GM23338 (cell line): ENCODE data around the gene LRBA.

Experiments used
- CREB1 ChIP-seq: fragments of 250-450 bp; sonication (Bioruptor Pico); IDR thresholded peaks from 2 replicates; pipeline ENCODE4 v1.5.0; 2020; ENCODE audit warnings: low read depth, mild to moderate bottlenecking, moderate library complexity
- CTCF ChIP-seq, 2 experiments: fragments of 200-600 bp in 1 of 2; sonication (generic) in 1 of 2; conservative IDR thresholded peaks; 2 replicates each; pipeline versions ENCODE4 v1.5.1 to v1.6.1; 2016 to 2017; ENCODE audit warnings: antibody characterized with exemption in 2 of 2, low read depth in 2 of 2, mild to moderate bottlenecking in 2 of 2, moderate library complexity in 1 of 2
- EZH2 ChIP-seq: fragments of 200-600 bp; sonication (generic); IDR thresholded peaks from one replicate; pipeline ENCODE4 v1.8.0; 2017; ENCODE audit warnings: antibody characterized with exemption, mild to moderate bottlenecking, low read depth; ENCODE audit not compliant: unreplicated experiment
- EZH2phosphoT487 ChIP-seq: fragments of 200-600 bp; sonication (generic); IDR thresholded peaks from one replicate; pipeline ENCODE4 v1.8.1; 2018; ENCODE audit warnings: antibody characterized with exemption; ENCODE audit not compliant: unreplicated experiment
- JUNB ChIP-seq: IDR thresholded peaks from one replicate; pipeline ENCODE4 v1.6.1; 2016; ENCODE audit warnings: antibody characterized with exemption; ENCODE audit not compliant: unreplicated experiment
- NANOG ChIP-seq: IDR thresholded peaks from 2 replicates; pipeline ENCODE4 v1.6.1; 2016; ENCODE audit warnings: antibody characterized with exemption, borderline replicate concordance
- POLR2AphosphoS5 ChIP-seq: IDR thresholded peaks from 2 replicates; pipeline ENCODE4 v1.6.1; 2016; ENCODE audit warnings: antibody characterized with exemption, low read depth
- STAT1 ChIP-seq: IDR thresholded peaks from one replicate; pipeline ENCODE4 v1.6.1; 2016; ENCODE audit warnings: antibody characterized with exemption; ENCODE audit not compliant: unreplicated experiment
- ZNF114 ChIP-seq: fragments of 250-450 bp; sonication (Bioruptor Pico); IDR thresholded peaks from 2 replicates; pipeline ENCODE4 v1.5.0; 2020; ENCODE audit warnings: mild to moderate bottlenecking, moderate library complexity
- ZNF331 ChIP-seq: fragments of 250-450 bp; sonication (Bioruptor Pico); IDR thresholded peaks from 2 replicates; pipeline ENCODE4 v1.5.0; 2020; ENCODE audit warnings: low read depth, mild to moderate bottlenecking, moderate library complexity
- ZNF462 ChIP-seq: fragments of 250-450 bp; sonication (Bioruptor Pico); IDR thresholded peaks from 2 replicates; pipeline ENCODE4 v1.5.0; 2020; ENCODE audit warnings: mild to moderate bottlenecking, moderate library complexity
- TF ChIP-seq, protein P1 (sequence below): IDR thresholded peaks from 2 replicates; pipeline ENCODE4 v1.6.1; 2016; ENCODE audit warnings: antibody characterized with exemption
- TF ChIP-seq, protein P2 (sequence below): IDR thresholded peaks from one replicate; pipeline ENCODE4 v1.6.1; 2018; ENCODE audit warnings: antibody characterized with exemption; ENCODE audit not compliant: unreplicated experiment

GRCh38 chr4:150318971-150319370 lies 696.1 kb downstream of the LRBA start:
- TF ChIP-seq CTCF (conservative IDR thresholded peaks at IDR 0.05; ENCODE audit: low read depth in 2 of 2) (no peak), CREB1 (CRISPR knock-in tag) (no peak), POLR2AphosphoS5 (no peak), EZH2 (no peak), ZNF462 (CRISPR knock-in tag) (no peak), EZH2phosphoT487 (no peak), ZNF331 (no peak), NANOG (no peak), JUNB (no peak), ZNF114 (CRISPR knock-in tag) (no peak), STAT1 (no peak)
- TF ChIP-seq, protein P1, sequence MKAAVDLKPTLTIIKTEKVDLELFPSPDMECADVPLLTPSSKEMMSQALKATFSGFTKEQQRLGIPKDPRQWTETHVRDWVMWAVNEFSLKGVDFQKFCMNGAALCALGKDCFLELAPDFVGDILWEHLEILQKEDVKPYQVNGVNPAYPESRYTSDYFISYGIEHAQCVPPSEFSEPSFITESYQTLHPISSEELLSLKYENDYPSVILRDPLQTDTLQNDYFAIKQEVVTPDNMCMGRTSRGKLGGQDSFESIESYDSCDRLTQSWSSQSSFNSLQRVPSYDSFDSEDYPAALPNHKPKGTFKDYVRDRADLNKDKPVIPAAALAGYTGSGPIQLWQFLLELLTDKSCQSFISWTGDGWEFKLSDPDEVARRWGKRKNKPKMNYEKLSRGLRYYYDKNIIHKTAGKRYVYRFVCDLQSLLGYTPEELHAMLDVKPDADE: no peak
- TF ChIP-seq, protein P2, sequence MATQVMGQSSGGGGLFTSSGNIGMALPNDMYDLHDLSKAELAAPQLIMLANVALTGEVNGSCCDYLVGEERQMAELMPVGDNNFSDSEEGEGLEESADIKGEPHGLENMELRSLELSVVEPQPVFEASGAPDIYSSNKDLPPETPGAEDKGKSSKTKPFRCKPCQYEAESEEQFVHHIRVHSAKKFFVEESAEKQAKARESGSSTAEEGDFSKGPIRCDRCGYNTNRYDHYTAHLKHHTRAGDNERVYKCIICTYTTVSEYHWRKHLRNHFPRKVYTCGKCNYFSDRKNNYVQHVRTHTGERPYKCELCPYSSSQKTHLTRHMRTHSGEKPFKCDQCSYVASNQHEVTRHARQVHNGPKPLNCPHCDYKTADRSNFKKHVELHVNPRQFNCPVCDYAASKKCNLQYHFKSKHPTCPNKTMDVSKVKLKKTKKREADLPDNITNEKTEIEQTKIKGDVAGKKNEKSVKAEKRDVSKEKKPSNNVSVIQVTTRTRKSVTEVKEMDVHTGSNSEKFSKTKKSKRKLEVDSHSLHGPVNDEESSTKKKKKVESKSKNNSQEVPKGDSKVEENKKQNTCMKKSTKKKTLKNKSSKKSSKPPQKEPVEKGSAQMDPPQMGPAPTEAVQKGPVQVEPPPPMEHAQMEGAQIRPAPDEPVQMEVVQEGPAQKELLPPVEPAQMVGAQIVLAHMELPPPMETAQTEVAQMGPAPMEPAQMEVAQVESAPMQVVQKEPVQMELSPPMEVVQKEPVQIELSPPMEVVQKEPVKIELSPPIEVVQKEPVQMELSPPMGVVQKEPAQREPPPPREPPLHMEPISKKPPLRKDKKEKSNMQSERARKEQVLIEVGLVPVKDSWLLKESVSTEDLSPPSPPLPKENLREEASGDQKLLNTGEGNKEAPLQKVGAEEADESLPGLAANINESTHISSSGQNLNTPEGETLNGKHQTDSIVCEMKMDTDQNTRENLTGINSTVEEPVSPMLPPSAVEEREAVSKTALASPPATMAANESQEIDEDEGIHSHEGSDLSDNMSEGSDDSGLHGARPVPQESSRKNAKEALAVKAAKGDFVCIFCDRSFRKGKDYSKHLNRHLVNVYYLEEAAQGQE: no peak
